Gastrocnemius medialis (tissue), 4 donors: ENCODE data around the gene ARID5B.

ENCODE experiments used
- POLR2A ChIP-seq, 2 donors: fragments of 450-650 bp; IDR thresholded peaks; one replicate each; pipeline ENCODE4 v1.6.1; 2017; ENCODE audit warnings: antibody characterized with exemption in 2 of 2, mild to moderate bottlenecking in 2 of 2, moderate library complexity in 2 of 2
- TF ChIP-seq, protein P1 (sequence below), 5 experiments: fragments of 450-650 bp in 3 of 5; fragments of 200-600 bp in 2 of 5; sonication (generic) in 2 of 5; IDR thresholded peaks in 4 of 5; conservative IDR thresholded peaks in 1 of 5; 1 replicate in 4 of 5; 2 replicates in 1 of 5; pipeline ENCODE4 v1.5.1; 2016 to 2019; ENCODE audit warnings: antibody characterized with exemption in 5 of 5, mild to moderate bottlenecking in 3 of 5, moderate library complexity in 3 of 5

GRCh38 chr10:61978965-61979364 is 77.5 kb downstream of the ARID5B start:
- TF ChIP-seq, protein P1, sequence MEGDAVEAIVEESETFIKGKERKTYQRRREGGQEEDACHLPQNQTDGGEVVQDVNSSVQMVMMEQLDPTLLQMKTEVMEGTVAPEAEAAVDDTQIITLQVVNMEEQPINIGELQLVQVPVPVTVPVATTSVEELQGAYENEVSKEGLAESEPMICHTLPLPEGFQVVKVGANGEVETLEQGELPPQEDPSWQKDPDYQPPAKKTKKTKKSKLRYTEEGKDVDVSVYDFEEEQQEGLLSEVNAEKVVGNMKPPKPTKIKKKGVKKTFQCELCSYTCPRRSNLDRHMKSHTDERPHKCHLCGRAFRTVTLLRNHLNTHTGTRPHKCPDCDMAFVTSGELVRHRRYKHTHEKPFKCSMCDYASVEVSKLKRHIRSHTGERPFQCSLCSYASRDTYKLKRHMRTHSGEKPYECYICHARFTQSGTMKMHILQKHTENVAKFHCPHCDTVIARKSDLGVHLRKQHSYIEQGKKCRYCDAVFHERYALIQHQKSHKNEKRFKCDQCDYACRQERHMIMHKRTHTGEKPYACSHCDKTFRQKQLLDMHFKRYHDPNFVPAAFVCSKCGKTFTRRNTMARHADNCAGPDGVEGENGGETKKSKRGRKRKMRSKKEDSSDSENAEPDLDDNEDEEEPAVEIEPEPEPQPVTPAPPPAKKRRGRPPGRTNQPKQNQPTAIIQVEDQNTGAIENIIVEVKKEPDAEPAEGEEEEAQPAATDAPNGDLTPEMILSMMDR (IDR thresholded peaks at IDR 0.05 in 4 of 5, conservative IDR thresholded peaks at IDR 0.05 in 1 of 5), result no peak
- TF ChIP-seq POLR2A (IDR thresholded peaks at IDR 0.05), result no peak
